HG03280 (cell line): ENCODE data around the gene RIMS1.
"Not testable (repeated sequence)": the region's sequence is repeated elsewhere in the genome, so short reads cannot be mapped to it uniquely, and the experiment has no call there.

Source experiments
- ATAC-seq: cut with Tn5 transposase; IDR thresholded peaks from one replicate; pipeline ENCODE4 v1.9.1; 2021; ENCODE audit warnings: mild to moderate bottlenecking, moderate library complexity; ENCODE audit not compliant: unreplicated experiment

Gene RIMS1

DNA sequence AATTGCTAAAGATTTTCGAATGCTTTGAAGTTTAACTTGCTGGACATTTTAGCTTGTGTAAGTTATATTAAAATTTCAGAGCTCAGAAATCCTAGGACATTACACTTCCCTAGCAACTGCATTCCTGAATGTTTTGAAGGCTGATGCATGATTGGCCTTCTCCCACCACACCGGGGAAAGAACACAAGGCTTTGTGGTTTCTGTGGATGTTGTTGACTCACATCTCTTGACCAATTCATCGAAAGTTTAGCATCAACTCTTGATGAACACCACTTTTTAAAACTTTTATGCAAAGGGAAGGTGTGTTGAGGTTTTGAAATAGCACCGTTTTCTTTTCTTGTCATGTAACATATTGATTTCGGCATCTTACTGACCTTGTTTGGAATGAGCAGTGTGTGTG is 81.1 kb downstream of the RIMS1 start:
- no peak for ATAC-seq

DNA sequence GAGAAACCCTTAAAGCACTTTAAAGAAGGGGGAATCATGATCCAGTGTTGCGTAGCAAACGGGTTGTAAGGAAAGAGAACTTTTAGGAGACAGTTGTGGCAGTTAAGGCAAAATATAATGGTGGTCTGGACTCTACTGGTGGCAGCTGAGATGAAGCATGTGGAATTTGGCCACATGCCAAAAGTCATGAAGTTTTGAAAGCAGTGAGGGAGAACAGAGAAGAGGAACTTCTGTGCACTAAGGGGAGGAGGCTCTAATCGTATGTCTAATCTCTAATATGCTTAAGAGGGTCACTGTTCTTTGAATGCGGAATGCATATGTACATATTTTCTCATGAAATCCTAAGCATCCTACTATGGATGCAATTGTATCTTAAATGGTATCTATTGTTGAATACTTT is 91.5 kb downstream of the RIMS1 start:
- ATAC-seq = no peak

- ATAC-seq = no peak
Measured at GRCh38 chr6:71979911-71980310, 93.6 kb downstream of the RIMS1 start.

- peak; percentile 84 for ATAC-seq
Measured at GRCh38 chr6:71982389-71982788, 96.0 kb downstream of the RIMS1 start.

DNA sequence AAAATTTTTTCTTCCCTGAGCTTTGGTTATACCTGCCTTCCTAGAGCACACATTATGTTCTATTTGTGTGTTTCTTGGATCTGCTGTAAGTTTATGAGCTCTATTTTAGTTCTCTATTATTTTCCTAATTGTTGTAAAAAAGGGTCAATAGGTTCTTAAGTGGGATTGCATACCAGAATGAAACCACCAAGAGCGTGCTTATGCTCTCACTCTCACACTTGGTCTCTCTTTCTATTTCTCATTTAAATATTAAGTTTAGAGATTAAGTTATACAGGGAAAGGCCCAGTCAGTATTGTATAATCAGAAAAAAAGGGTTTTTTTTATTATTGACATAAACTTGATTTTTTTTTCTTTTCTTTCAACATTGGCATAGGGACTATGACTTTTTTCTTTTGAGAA is 96.8 kb downstream of the RIMS1 start:
- no peak for ATAC-seq

DNA sequence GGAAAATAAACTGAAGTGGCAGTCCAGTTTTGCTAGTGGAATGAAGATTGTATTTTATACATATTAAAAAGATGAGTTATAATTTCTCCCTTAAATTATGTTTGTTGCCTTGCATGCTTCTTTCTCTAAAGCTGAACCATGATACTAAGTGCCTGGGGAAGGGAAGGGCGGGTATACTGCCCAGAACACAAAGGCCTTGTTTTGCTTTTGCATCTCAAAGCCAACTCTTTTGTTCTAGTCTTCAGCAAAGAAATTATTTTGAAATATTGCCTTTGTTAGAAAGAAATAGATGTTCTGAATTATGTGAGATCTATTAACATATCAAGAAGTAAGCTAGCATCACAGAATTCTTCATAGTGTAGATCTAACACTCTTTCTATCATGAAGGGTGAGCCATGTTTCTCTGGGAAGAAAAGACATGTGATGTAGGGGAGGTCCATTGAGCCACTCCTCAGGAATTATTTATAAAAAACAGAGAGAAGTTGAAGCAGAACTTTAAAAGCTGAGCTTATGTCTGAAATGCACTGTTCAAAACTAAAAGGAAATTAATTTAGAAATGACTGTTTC is 108.4 kb downstream of the RIMS1 start:
- no peak for ATAC-seq

- no peak for ATAC-seq
Measured at GRCh38 chr6:71997341-71997740, 111.0 kb downstream of the RIMS1 start.

- ATAC-seq = no peak
Measured at GRCh38 chr6:72002415-72002814, 116.1 kb downstream of the RIMS1 start.

GRCh38 chr6:72006591-72006990 is 120.2 kb downstream of the RIMS1 start:
- not testable (repeated sequence) for ATAC-seq

GRCh38 chr6:72022830-72023229 is 136.5 kb downstream of the RIMS1 start:
- no peak for ATAC-seq

DNA sequence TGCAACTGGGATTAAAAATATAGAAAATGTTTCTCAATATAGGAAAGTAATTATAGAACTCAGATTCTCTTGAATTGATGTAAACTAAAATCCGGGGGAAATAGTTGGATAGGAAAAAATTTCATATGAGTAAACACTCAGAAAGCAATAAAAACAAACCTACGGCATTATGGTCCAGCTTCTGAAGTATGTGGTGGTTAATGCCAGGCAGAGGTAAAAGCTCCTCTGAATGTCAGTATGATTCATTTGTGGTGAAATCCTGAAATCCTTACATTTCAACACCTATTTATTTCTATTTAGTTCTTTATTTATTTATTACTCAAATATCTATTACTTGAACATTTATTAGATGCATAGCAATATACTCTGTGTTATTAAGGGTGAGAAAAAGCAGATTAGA is 145.1 kb downstream of the RIMS1 start:
- no peak for ATAC-seq

- no peak for ATAC-seq
Measured at GRCh38 chr6:72032086-72032485, 145.7 kb downstream of the RIMS1 start.

- no peak for ATAC-seq
Measured at GRCh38 chr6:72035486-72035885, 149.1 kb downstream of the RIMS1 start.

DNA sequence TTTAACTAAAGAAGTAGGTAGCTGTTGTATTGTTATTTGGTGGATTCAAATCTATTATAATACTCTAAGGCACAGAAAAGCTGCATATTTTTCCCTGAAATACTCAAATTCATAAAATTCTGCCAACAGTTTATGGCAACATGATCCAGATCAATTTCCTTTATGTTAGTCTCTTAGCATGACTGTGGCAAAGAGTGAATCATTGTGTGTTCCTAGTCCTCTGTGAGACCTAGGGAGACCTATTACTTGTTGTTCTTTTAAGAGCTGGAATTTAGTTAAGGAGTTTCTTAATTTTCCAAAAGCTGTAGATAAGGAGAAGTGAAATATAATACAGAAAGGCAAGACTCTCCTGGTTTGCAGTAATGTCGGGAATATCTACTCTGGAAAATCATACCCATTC is 149.6 kb downstream of the RIMS1 start:
- no peak for ATAC-seq

GRCh38 chr6:72037006-72037405 is 150.7 kb downstream of the RIMS1 start:
- no peak for ATAC-seq

DNA sequence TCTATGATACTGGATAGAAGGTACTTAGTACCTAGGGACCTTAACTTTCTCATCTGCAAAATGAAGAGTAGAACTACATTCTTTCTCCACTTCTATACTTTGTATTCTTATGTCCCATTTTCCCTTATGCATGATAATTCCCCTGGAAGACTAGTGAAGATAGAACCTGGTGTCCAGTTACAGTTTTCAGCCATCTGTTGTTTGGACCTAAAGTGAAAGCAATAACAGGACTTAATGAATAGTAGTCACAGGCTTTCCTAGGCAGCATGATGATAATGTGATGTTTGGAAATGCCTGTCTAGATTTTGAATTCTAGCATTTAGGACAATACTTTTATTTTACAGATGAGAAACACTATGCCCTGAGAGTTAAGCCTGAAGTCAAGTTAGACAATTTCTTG is 153.8 kb downstream of the RIMS1 start:
- ATAC-seq = no peak

- ATAC-seq = no peak
Measured at GRCh38 chr6:72042088-72042487, 155.7 kb downstream of the RIMS1 start.

DNA sequence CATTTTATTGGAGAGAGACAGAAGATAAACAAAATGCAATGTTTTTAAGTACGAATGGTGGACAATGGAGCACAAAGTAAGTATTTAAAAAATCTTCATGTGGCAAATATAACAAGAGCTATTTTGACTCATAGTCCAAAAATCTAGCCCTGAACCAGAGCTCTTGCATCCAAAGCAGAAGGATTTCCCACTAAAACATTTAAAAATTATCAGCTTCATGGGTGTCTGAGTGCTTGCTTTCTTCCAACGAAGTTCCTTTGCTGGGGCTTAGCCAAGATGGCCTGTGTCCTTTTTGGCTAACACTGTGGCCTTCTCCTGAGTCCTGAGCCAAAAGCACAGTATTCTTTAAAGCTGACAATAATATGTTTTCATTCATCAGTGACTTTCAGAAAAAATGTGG is 161.7 kb downstream of the RIMS1 start:
- no peak for ATAC-seq

- ATAC-seq = no peak
Measured at GRCh38 chr6:72049376-72049775, 163.0 kb downstream of the RIMS1 start.

DNA sequence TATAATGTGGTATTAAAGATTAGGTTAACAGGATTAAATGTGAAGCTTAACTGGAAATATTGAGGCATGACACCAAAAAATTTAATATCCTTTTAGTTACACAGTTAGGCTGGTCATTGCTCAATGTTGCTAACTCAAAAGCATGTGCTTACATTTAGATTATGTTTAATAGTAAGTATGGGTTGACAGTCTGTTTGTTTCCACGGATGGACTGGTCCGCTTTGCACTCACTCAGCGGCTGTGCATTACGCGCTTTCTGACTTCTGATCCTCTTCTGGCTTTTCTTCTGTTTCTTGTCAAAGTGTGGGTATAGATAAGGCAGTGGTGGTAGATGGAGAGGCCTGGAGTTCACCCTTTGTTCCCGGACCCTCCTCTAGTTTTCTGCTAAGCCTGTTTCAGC is 174.9 kb downstream of the RIMS1 start:
- ATAC-seq = no peak

DNA sequence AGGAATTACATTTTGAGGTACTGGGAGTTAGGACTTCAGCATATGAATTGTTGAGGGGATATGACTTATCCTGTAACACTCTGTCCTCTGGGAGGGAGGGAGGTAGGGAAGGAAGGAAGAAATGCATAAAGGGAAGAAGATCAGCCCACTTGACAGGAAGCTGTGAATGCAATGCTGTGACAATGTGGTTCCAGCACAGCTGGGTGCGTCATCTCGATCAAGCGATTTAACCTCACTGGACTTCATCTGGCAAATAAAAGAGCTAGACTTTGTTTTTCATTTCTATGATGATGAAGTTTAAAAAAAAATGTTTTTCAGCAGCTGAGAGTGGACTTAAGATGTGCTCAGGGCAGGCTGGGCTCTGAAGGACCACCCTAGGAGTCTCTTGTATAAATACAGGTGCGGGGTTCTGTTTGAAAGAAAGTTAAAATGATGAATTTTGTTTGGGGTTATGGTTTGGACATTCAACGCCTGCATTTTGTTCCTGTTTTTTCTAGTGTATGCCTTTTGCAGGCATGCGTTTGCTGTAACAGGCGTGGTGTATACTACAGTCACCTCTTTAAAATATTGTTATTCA is 178.1 kb downstream of the RIMS1 start:
- no peak for ATAC-seq

DNA sequence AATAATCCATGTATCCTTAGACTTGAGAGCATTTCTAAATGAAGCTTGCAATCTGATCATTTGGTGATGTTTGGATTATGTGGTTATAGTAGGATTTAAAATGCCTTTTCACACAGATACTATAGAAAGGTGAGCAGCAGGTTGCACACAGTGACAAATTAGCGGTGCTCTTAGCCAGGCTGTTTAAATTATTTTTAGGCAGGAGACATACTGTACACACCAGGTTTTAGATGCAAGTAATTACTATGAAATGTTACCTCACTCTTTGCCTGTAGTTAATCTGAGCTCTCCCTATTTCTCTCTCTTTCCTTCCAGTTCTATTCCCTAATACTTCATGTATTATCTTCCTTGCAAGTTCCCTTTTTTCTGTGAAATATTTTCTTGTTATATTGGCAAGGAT is 191.7 kb downstream of the RIMS1 start:
- ATAC-seq = no peak

DNA sequence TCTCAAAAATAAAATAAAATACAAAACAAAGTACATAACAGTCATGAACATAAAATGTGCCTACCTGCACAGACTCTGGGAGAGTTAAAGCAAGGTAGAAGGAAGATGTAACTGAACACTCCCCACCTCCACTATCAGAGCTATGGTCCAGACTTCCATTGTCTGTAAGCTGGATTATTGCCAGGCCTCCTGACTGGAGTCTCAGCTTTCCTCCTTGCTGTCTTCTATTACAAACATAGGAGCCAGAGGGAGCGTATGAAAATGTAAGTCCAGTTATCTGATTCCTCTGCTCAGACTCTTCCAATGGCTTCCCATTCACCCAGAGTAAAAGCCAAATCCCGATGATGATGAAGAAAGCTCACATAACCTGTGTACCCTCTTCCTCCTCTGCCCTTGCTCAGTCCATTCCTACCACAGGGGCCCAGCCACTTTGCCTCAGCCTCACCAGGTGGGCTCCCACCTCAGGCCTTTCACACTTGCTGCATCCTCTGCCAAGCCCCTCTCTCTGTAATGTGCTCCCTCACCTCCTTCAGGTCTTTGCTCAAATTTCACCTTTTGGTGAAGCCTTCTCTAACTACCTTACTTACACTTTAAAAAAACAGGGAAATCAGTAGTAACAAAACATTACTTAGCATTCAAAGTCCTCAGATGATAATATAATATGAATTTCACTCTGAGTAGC is 194.1 kb downstream of the RIMS1 start:
- no peak for ATAC-seq
